AG09309 (cell line): Measurements from ENCODE around the gene ARL14EPL.

Experiments used
- DNase-seq: peaks from one replicate; pipeline ENCODE4 v3.0.0-alpha.2; 2010; ENCODE audit warnings: low read depth
- H3K4me3 ChIP-seq: 2 replicates; pipeline ENCODE4 v1.5.1; 2011; ENCODE audit warnings: mild to moderate bottlenecking, low read depth, low read length, moderate library complexity; ENCODE audit not compliant: control insufficient read depth
- CTCF ChIP-seq: IDR thresholded peaks from 2 replicates; pipeline ENCODE4 v1.5.1; 2011; ENCODE audit warnings: mild to moderate bottlenecking, low read depth, low read length, inconsistent platforms; ENCODE audit not compliant: insufficient read depth, control insufficient read depth; ENCODE audit errors: missing control alignments

The ARL14EPL gene

DNA sequence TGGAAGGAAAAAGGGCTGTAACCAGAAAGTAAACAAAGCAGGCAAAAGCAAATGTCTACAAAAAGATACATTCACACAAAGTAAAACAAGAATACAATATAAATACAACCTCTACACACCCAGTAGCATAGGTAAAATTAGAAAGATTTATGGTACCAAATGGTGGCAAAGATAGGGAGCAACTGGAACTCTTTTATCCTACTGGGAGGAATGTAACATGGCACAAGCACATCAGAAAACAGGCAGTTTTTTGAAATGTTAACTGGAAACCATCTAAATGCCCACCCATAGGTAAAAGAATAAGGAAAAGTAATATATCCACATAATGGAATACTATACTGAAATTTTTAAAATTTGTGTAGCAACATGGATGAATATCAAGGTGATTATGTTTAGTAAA lies 8.7 kb upstream of the ARL14EPL start:
- no peak for TF ChIP-seq CTCF
- no peak overlapping the region for H3K4me3 ChIP-seq
- DNase-seq, result no peak

DNA sequence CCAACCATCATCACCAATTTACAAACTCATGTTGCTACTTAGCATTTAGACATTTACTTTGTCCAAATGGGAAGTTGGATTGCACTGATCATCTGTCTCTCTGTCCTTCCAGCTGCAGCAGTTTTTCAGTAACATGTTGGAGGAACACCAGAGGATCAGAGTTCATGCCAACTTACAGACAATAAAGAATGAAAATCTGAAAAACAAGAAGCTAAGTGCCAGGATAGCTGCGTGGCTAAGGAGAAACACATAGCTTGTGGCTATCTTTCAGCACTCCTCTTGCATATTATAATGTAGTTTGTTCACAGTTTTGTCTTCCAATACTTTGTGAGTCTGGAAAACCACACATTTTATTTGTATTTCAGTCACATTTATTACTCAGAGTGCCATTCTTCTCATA lies 6.4 kb upstream of the ARL14EPL start:
- no peak overlapping the region for H3K4me3 ChIP-seq
- no peak for DNase-seq
- no peak for TF ChIP-seq CTCF

DNA sequence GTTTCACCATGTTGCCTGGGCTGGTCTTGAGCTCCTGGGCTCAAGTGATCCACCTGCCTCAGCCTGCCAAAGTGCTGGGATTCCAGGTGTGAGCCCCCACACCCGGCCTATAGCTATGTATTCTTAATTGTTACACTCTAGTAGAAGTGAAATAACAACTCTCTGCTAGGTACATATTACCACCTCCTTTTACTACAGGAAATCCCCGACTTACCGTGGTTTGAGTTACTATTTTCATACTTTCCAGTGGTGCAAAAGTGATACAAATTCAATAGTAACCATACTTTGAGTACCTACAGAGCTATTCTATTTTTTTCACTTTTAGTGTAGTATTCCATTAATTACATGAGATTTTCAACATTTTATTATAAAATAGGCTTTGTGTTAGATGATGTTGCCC lies 719 bp downstream of the ARL14EPL start:
- no peak for TF ChIP-seq CTCF
- DNase-seq, result no peak
- H3K4me3 ChIP-seq, result no peak overlapping the region

GRCh38 chr5:116035123-116035522 lies 2.9 kb downstream of the ARL14EPL start:
- no peak for DNase-seq
- no peak for TF ChIP-seq CTCF
- H3K4me3 ChIP-seq, result no peak overlapping the region

DNA sequence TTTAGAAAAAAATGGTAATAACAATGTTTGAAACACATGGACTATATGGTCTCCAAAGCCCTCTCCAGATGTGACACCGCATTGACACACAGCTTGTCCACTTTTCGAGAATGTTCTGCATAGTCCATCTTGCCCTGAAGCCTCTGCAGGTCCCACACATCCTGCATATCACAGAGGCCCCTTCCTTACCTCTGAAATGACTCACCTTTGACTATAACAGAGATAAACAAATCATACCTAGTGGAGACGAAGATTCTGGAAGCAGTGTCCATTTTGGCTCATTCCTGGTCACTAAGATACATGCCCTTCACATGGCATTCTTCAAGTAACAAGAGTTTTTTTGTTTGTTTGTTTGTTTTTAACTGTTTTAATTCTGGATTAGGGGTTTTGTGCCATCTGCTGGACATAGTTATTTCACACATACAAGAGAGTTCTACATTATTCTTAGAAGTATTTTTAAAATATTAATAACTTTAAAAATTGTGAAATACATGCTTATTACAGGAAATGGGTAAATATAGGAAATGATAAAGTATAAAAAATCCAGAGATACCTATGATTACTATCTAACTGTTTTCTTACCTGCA lies 5.1 kb downstream of the ARL14EPL start:
- no peak for DNase-seq
- peak; percentile 8 for TF ChIP-seq CTCF
- no peak overlapping the region for H3K4me3 ChIP-seq

DNA sequence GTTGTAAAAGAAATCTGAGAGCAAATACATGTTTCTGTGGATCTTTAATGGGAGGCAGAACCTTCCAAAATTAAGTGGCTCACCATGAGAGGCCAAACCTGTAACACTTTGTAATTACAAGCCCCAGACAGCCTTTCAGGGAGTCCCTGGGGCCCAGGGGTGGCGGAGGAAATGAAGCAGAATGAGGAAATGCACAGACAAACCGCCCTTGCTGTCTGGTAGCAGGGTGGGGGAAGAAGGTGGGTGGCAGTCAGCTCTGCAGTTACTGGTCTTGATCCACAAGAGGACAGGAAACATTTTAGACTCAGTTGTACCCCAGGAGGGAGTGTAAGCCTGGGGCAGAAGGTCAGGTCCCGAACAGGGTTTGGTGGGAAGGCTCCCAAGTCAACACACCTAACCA lies 6.5 kb downstream of the ARL14EPL start:
- no peak for TF ChIP-seq CTCF

DNA sequence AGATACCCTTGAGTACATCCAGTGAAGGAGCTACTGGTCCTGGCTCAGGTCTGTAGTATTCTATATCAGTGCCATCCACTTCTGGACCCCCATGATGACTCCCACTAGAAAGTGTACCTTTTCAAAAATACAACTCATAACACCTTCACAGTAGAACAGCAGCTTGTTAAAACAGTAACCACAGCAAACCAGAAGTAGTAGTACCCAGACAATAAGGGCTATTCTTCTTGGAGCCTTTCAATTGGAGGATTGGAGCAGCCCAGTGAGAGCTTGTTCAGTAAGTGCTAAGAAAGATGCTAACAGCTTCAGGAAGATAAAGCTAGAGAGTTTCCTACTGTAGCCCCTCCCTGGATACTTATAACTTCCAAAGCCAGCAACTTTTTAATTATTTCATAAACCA lies 10.1 kb downstream of the ARL14EPL start:
- no peak overlapping the region for H3K4me3 ChIP-seq
- DNase-seq, result no peak
- TF ChIP-seq CTCF, result no peak

More for the DNA sequence above, 6.5 kb downstream of the ARL14EPL start:
- H3K4me3 ChIP-seq, result no peak overlapping the region
- no peak for DNase-seq
